Measurements from ENCODE around the gene ELMOD3. TPM values are rescaled to one million over a fixed set of nuclear protein-coding genes. Genes with fewer than 3 reads are reported as not detected.

Gene ELMOD3
- total and polyA plus RNA-seq, 4 donors: 5.5 to 15.8 (median 8.0) TPM

GRCh38 chr2:85411405-85411748 is 56.8 kb downstream of the ELMOD3 start:
- TF ChIP-seq HNF4G (IDR thresholded peaks at IDR 0.05): no peak
- TF ChIP-seq FOXA1 (IDR thresholded peaks at IDR 0.05): no peak
- TF ChIP-seq JUND (IDR thresholded peaks at IDR 0.05): no peak
- TF ChIP-seq YY1 (IDR thresholded peaks at IDR 0.05): no peak
- TF ChIP-seq CTCF (IDR thresholded peaks at IDR 0.05; ENCODE audit: low read depth, low read length, missing input control): no peak
- TF ChIP-seq GABPA (IDR thresholded peaks at IDR 0.05 in 1 of 2, conservative IDR thresholded peaks at IDR 0.05 in 1 of 2): no peak
- no peak for TF ChIP-seq ZBTB33 (IDR thresholded peaks at IDR 0.05)
- no peak for TF ChIP-seq HNF4A (conservative IDR thresholded peaks at IDR 0.05)
- no peak for TF ChIP-seq MAX (IDR thresholded peaks at IDR 0.05)
- TF ChIP-seq FOXA2 (IDR thresholded peaks at IDR 0.05): no peak
- no peak for TF ChIP-seq REST (IDR thresholded peaks at IDR 0.05)
- no peak for TF ChIP-seq RAD21 (IDR thresholded peaks at IDR 0.05)
- no peak for TF ChIP-seq RXRA (IDR thresholded peaks at IDR 0.05)
- TF ChIP-seq TAF1 (conservative IDR thresholded peaks at IDR 0.05): no peak
- no peak for TF ChIP-seq ATF3 (IDR thresholded peaks at IDR 0.05)
- TF ChIP-seq NR2F2 (IDR thresholded peaks at IDR 0.05): no peak
- no peak for TF ChIP-seq SP1 (IDR thresholded peaks at IDR 0.05)
- no peak for TF ChIP-seq EGR1 (IDR thresholded peaks at IDR 0.05; ENCODE audit: low read depth in 2 of 2)
- Histone ChIP-seq H3K27ac (ENCODE audit: low read depth in 1 of 2, low read length in 2 of 2) (no peak overlapping the region), H3K9ac (ENCODE audit: low read depth in 1 of 2, low read length in 2 of 2) (no peak overlapping the region), H3K4me1 (ENCODE audit: control insufficient read depth in 4 of 4, insufficient read depth in 4 of 4, low read length in 3 of 4) (peaks cover 0 to 10% (median 6%) of the 10 kb centered on the region in 4 donors), H3K27me3 (ENCODE audit: control insufficient read depth in 4 of 4, insufficient read depth in 4 of 4, low read length in 3 of 4) (no peaks in the 10 kb centered on the region), H3K4me3 (ENCODE audit: low read depth in 1 of 3, low read length in 3 of 3) (no peak overlapping the region), H3K9me3 (ENCODE audit: control insufficient read depth in 4 of 4, low read length in 3 of 4) (no peaks in the 10 kb centered on the region), H3K36me3 (ENCODE audit: control insufficient read depth in 4 of 4, insufficient read depth in 3 of 4, low read depth in 1 of 4, low read length in 3 of 4) (no peaks in the 10 kb centered on the region)
- 96% methylated on average over 5 of the region's 5 CpGs for WGBS
- DNase-seq (ENCODE audit: low spot score): no peak
